Lung (tissue), 12 donors: ENCODE results near the gene CD63. TPM values are rescaled to one million over a fixed set of nuclear protein-coding genes. Genes with fewer than 3 reads are reported as not detected.

Source experiments
- ATAC-seq: fragments of 200-7000 bp; cut with Tn5 transposase; one replicate; pipeline ENCODE4 v1.9.1; 2020; ENCODE audit warnings: moderate number of reproducible peaks; ENCODE audit not compliant: insufficient read depth, low FRiP score
- DNase-seq, 3 donors: peaks; one replicate each; pipeline ENCODE4 v3.0.0-alpha.2; 2013 to 2017
- H3K27ac ChIP-seq, 2 donors: one replicate each; pipeline ENCODE4 v1.5.1; 2013; ENCODE audit warnings: mild to moderate bottlenecking in 2 of 2, moderate library complexity in 2 of 2, control low read depth in 1 of 2, inconsistent platforms in 1 of 2, low read depth in 1 of 2, low read length in 1 of 2
- H3K27me3 ChIP-seq, 3 donors: one replicate each; pipeline ENCODE4 v1.5.1; 2013; ENCODE audit warnings: low read length in 2 of 3; ENCODE audit not compliant: control insufficient read depth in 3 of 3, insufficient read depth in 3 of 3
- H3K36me3 ChIP-seq, 4 donors: one replicate each; pipeline ENCODE4 v1.5.1; 2013; ENCODE audit warnings: low read length in 4 of 4, mild to moderate bottlenecking in 1 of 4, moderate library complexity in 1 of 4; ENCODE audit not compliant: control insufficient read depth in 4 of 4, insufficient read depth in 4 of 4
- H3K4me1 ChIP-seq, 5 donors: one replicate each; pipeline ENCODE4 v1.5.1; 2013; ENCODE audit warnings: low read length in 5 of 5, mild to moderate bottlenecking in 2 of 5, moderate library complexity in 1 of 5; ENCODE audit not compliant: control insufficient read depth in 5 of 5, insufficient read depth in 5 of 5
- H3K4me3 ChIP-seq: one replicate; pipeline ENCODE4 v1.5.1; 2013; ENCODE audit warnings: mild to moderate bottlenecking, control low read depth, moderate library complexity
- H3K9ac ChIP-seq, 2 donors: one replicate each; pipeline ENCODE4 v1.5.1; 2013; ENCODE audit warnings: low read length in 2 of 2, control low read depth in 1 of 2; ENCODE audit not compliant: insufficient read depth in 1 of 2
- H3K9me3 ChIP-seq, 4 donors: one replicate each; pipeline ENCODE4 v1.5.1; 2013; ENCODE audit warnings: low read length in 3 of 4, mild to moderate bottlenecking in 1 of 4, moderate library complexity in 1 of 4; ENCODE audit not compliant: control insufficient read depth in 4 of 4, insufficient read depth in 3 of 4
- CTCF ChIP-seq: IDR thresholded peaks from 2 replicates; pipeline ENCODE4 v1.5.1; 2012; ENCODE audit warnings: mild to moderate bottlenecking; ENCODE audit errors: control extremely low read depth, extremely low read depth
- WGBS, 2 donors: extraction: QIAGEN DNeasy Blood & Tissue Kit; methylation state at CpG; one replicate each; pipeline ENCODE4 v1.1.7; 2013; 5-methylcytosine and 5-hydroxymethylcytosine counted together
- polyA plus RNA-seq, 2 donors: library from polyadenylated mRNA; stranded (reverse); fragments of 200-250 nt; gene quantifications; one replicate each; pipeline ENCODE4 v1.2.1, GENCODE V29; 2013
- total RNA-seq, 2 donors: library from RNA; depleted of rRNA in 1 of 2; stranded (reverse); fragments of >200 nt in 1 of 2; gene quantifications; one replicate each; pipeline ENCODE4 v1.2.1, GENCODE V29; 2014 to 2021
- donor health status: control.
- donor health status: control.
- donor health status: Bipolar disorder and iron deficiency.
- donor health status: healthy.
- donor health status: DM: yes; HTN: yes; CAD: no.

The CD63 gene
- total and polyA plus RNA-seq, 4 donors, result 516 to 2,824 (median 1,627) TPM

DNA sequence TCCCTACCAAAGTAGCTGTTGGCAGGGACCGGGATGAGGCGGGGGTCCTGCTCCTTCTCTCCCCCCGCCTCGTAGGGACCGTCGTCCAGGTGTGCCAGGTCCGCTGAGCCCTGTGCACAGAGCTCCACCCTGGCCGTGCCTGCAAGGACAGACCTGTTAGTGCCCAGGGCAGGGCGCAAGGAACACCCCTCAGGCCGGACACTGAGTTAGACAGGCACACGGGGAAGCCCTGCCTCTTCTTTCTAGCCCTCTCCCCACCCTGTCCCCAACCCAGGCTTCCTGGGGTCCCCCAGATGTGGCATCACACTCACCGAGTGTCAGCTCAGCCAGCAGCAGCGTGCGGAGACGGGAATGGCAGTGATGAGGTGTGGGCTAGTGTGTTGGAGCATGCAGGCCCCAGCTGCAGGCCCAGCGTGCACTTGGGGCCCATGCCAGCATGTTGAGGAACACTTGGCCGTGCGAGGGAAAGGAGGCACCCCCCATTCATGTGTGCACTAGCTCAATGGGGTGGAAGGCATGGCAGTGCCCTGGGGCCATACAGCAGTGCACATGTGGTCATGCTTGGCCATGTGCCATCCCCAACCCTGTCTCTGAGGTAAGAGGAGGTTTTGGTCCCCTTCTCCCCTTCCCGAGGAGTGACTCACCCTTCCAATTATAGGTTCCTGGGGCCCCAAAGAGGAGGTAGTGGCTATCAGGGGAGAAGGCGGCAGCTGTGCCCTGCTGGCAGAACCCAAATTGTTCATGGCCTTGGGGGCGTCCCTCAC, 28.4 kb downstream of the CD63 start:
- Histone ChIP-seq H3K4me1 (peaks cover 0 to 16% (median 0%) of the 10 kb centered on the region in 5 donors), H3K27ac (peak overlapping the region in 1 of 2 donors; percentile 46), H3K9ac (no peak overlapping the region), H3K27me3 (no peaks in the 10 kb centered on the region), H3K4me3 (no peak overlapping the region), H3K36me3 (no peaks in the 10 kb centered on the region), H3K9me3 (no peaks in the 10 kb centered on the region)
- no peak for TF ChIP-seq CTCF
- DNase-seq (no peak), ATAC-seq (no peak)
- WGBS, 2 donors, result 84 to 86% methylated on average over 17 to 21 of the region's 21 CpGs

- Histone ChIP-seq H3K27me3 (no peaks in the 10 kb centered on the region), H3K4me1 (peaks cover 0 to 12% (median 0%) of the 10 kb centered on the region in 5 donors), H3K4me3 (no peak overlapping the region), H3K27ac (no peak overlapping the region), H3K9ac (no peak overlapping the region), H3K36me3 (peaks cover 0 to 1% (median 0%) of the 10 kb centered on the region in 4 donors), H3K9me3 (no peaks in the 10 kb centered on the region)
- ATAC-seq (no peak), DNase-seq (no peak)
- WGBS, 2 donors, result 78 to 90% methylated on average over 5 of the region's 5 CpGs
- TF ChIP-seq CTCF, result no peak
Measured at GRCh38 chr12:55699471-55700055, 29.2 kb downstream of the CD63 start.

GRCh38 chr12:55698965-55699364, 29.8 kb downstream of the CD63 start:
- TF ChIP-seq CTCF, result no peak
- no peak overlapping the region for H3K4me3 ChIP-seq
- no peak overlapping the region for H3K9ac ChIP-seq
- H3K27me3 ChIP-seq, result no peaks in the 10 kb centered on the region
- no peak overlapping the region for H3K27ac ChIP-seq
- H3K9me3 ChIP-seq, result no peaks in the 10 kb centered on the region
- H3K4me1 ChIP-seq, result peaks cover 0 to 6% (median 0%) of the 10 kb centered on the region in 5 donors
- WGBS, 2 donors, result 86 to 100% methylated on average over 1 of the region's 1 CpG
- ATAC-seq, result no peak
- no peak for DNase-seq
- H3K36me3 ChIP-seq, result peaks cover 0 to 1% (median 0%) of the 10 kb centered on the region in 4 donors
